Activated CD4-positive, alpha-beta T cell treated with anti-CD3 and anti-CD28 coated beads, Interleukin-2, Interleukin-4, amounts not matched to agents 100 ng/mL and 50 ng/mL, durations not matched to agents 16 hours and 8 hours (primary cell): ENCODE results near the gene EYS.
"Not testable (repeated sequence)": the region's sequence is repeated elsewhere in the genome, so short reads cannot be mapped to it uniquely, and the experiment has no call there.

Source experiments
- DNase-seq: peaks from one replicate; pipeline ENCODE4 v3.0.0-alpha.2; 2020; ENCODE audit warnings: low spot score

Gene EYS

GRCh38 chr6:65633501-65633900 lies 73.5 kb downstream of the EYS start:
- no peak for DNase-seq

- no peak for DNase-seq
Observed at GRCh38 chr6:65631711-65632110, 75.3 kb downstream of the EYS start.

- DNase-seq: not testable (repeated sequence)
Observed at GRCh38 chr6:65627434-65627999, 79.5 kb downstream of the EYS start.

- DNase-seq: no peak
Observed at GRCh38 chr6:65627015-65627414, 80.0 kb downstream of the EYS start.

- DNase-seq: no peak
Observed at GRCh38 chr6:65623566-65623965, 83.5 kb downstream of the EYS start.

GRCh38 chr6:65610746-65611145 lies 96.3 kb downstream of the EYS start:
- no peak for DNase-seq

- DNase-seq: no peak
Observed at GRCh38 chr6:65595540-65595939, 111.5 kb downstream of the EYS start.

- no peak for DNase-seq
Observed at GRCh38 chr6:65570340-65570739, 136.7 kb downstream of the EYS start.

- DNase-seq: no peak
Observed at GRCh38 chr6:65569505-65569904, 137.5 kb downstream of the EYS start.

GRCh38 chr6:65569056-65569455 lies 138.0 kb downstream of the EYS start:
- not testable (repeated sequence) for DNase-seq

GRCh38 chr6:65566117-65566516 lies 140.9 kb downstream of the EYS start:
- no peak for DNase-seq

- no peak for DNase-seq
Observed at GRCh38 chr6:65558071-65558470, 149.0 kb downstream of the EYS start.

- no peak for DNase-seq
Observed at GRCh38 chr6:65557224-65557623, 149.8 kb downstream of the EYS start.

GRCh38 chr6:65546894-65547293 lies 160.1 kb downstream of the EYS start:
- DNase-seq: no peak

- no peak for DNase-seq
Observed at GRCh38 chr6:65545920-65546319, 161.1 kb downstream of the EYS start.

GRCh38 chr6:65538644-65539043 lies 168.4 kb downstream of the EYS start:
- no peak for DNase-seq

- no peak for DNase-seq
Observed at GRCh38 chr6:65537600-65537999, 169.4 kb downstream of the EYS start.

- no peak for DNase-seq
Observed at GRCh38 chr6:65531533-65531932, 175.5 kb downstream of the EYS start.

- no peak for DNase-seq
Observed at GRCh38 chr6:65524232-65524631, 182.8 kb downstream of the EYS start.

- no peak for DNase-seq
Observed at GRCh38 chr6:65505736-65506135, 201.3 kb downstream of the EYS start.

- DNase-seq: no peak
Observed at GRCh38 chr6:65501045-65501444, 206.0 kb downstream of the EYS start.

GRCh38 chr6:65483652-65484051 lies 223.4 kb downstream of the EYS start:
- not testable (repeated sequence) for DNase-seq

GRCh38 chr6:65469650-65470049 lies 237.4 kb downstream of the EYS start:
- no peak for DNase-seq

- no peak for DNase-seq
Observed at GRCh38 chr6:65468307-65468706, 238.7 kb downstream of the EYS start.

GRCh38 chr6:65461121-65461520 lies 245.9 kb downstream of the EYS start:
- DNase-seq: no peak
